Daoy (cell line): Measurements from ENCODE around the gene CACNA2D2. TPM values are rescaled to one million over a fixed set of nuclear protein-coding genes. Genes with fewer than 3 reads are reported as not detected.
A peak's percentile ranks its signal among the peaks of the same experiment; 100 is the strongest.
"Not testable (repeated sequence)": the region's sequence is repeated elsewhere in the genome, so short reads cannot be mapped to it uniquely, and the experiment has no call there.

Experiments
- DNase-seq: peaks from one replicate; pipeline ENCODE4 v3.0.0-alpha.2; 2015; ENCODE audit warnings: low read depth
- total RNA-seq: library from RNA; depleted of rRNA; stranded (reverse); fragments of >200 nt; shearing (Covaris generic); gene quantifications from 2 replicates; pipeline ENCODE4 v1.2.3, GENCODE V29; 2014

Gene CACNA2D2
- total RNA-seq, 1 experiment from 2014 or later: not detected

GRCh38 chr3:50530001-50530970 lies 26.9 kb upstream of the CACNA2D2 start:
- DNase-seq: no peak

GRCh38 chr3:50525987-50526386 lies 22.6 kb upstream of the CACNA2D2 start:
- peak; percentile 77 for DNase-seq

- DNase-seq: no peak
Measured at GRCh38 chr3:50525191-50525910, 21.9 kb upstream of the CACNA2D2 start.

DNA sequence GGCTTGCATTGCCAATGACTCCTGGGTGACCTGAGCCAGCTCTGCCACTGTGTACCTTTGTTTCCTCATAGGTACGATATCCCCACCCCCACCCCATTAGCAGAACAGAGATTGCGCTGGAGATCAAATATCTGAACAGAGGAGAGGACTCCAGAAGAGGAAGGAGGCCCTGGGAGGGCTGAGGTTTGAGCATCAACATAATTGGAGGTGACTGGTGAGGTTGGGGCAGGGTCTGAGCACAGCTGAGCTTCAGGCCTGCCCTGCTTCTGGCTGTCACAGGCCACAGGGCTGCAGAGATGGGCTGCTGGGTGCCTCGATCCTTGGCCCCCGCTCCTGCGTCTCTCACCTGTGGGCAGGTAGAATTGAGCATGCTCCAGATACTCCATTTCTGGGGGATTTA lies 21.3 kb upstream of the CACNA2D2 start:
- DNase-seq: no peak

DNA sequence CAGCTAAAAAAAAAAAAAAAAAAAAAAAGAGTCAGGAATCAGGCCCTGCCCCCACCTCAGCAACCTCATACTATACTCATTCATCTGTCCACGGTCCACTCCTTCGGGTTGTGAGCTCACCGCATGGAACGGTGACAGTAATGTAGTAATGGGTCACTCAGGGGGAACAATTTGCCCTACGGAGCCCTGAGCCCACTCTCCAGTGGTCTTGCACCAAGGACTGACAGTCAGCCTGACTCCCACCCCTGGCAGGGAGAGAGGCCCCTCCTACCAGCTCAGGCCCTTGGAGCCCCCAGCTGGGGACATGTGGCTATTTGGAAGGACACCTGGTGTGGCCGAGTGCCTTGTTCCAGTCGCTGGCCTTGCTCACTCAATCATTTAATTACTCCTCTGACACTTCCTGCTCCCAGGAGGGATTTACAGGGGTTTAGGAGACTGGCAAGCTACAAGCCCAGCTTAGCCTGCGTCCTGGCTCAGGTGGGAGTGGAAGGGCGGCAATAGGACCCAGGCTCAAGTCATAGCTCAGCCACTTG lies 19.9 kb upstream of the CACNA2D2 start:
- DNase-seq: no peak

DNA sequence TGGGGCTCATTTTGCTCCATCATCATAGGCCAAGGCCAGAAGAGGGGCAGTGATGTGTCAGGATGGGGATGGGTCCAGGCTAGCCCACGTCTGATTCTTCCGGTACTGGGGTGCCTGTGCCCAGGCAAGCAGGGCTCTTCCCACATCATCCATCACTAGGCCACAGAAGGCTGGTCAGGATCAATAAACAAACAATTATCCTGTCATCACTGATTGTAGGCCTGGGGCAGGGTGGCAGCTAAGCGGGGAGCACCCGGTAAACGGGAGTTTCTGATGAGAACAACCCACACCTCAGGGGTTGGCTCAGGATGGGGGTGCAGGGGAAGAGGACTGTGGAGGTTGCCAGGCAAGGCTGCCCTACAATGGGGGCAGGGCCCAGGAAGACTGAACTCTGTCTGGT lies 18.1 kb upstream of the CACNA2D2 start:
- no peak for DNase-seq

- no peak for DNase-seq
Measured at GRCh38 chr3:50520849-50521248, 17.4 kb upstream of the CACNA2D2 start.

- peak; percentile 64 for DNase-seq
Measured at GRCh38 chr3:50519471-50520089, 16.1 kb upstream of the CACNA2D2 start.

DNA sequence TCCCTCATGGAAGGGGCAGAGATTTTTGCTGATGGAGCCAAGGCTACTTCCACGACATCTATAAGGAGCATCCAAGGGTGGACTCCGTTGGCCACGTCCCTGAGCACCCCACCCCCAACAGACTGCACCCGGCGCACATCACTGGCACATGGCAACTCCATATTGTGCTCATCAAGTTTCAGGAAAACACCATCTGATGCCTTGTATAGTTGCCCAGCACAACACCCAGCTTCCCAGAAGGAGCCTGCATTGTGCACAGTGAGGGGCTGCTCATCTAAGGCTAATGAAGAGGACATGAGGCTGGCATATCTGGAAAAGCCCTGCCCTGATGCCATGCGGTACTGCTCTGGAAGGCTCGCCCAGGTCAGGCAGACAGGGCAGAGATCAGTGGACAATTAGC lies 15.0 kb upstream of the CACNA2D2 start:
- DNase-seq: no peak

- no peak for DNase-seq
Measured at GRCh38 chr3:50517721-50518206, 14.3 kb upstream of the CACNA2D2 start.

DNA sequence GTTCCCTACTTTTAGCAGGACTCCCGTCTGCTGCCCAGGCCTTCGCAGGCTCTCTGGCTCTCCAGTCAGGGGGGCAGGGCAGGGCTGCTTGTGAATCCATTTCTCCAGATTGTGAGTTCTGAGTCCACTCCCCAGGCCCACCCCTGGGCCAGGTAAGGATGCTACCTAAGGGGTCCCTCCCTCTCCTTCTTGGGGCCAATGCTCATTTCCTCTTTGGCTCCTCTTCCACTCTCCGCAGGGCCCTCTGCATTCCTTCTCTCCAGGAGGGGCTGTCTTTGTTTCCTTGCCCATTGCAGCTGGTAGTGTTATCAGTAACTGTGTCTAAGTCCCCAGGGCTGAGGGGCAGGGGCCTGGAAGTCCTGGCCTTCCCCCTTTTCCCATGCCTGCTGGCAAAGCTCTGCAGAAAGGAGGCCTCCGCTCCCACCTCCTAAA lies 13.0 kb upstream of the CACNA2D2 start:
- no peak for DNase-seq

- DNase-seq: no peak
Measured at GRCh38 chr3:50515565-50516439, 12.4 kb upstream of the CACNA2D2 start.

GRCh38 chr3:50512908-50513307 lies 9.5 kb upstream of the CACNA2D2 start:
- DNase-seq: not testable (repeated sequence)

GRCh38 chr3:50512131-50512530 lies 8.7 kb upstream of the CACNA2D2 start:
- DNase-seq: no peak

- DNase-seq: no peak
Measured at GRCh38 chr3:50510325-50510724, 6.9 kb upstream of the CACNA2D2 start.

DNA sequence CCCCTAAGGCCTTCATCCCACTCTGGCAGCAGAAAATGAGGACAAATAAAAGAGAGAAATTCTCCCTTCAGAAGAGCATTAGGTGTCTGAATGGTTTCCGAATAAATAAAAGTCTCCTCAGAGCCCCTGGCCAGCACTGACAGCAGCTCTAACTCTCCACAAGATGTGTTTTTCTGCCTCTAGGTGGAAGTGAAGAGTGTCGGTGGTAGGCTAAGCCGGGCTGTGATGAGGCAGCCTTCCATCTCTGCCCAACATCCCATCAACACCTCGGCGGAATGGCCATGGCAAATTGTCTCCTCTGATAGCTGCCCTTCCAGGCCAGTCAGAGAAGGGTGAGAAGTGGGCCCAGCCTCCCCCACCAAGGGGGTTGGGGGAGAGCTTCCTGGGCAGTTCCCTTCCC lies 6.3 kb upstream of the CACNA2D2 start:
- DNase-seq: no peak

- no peak for DNase-seq
Measured at GRCh38 chr3:50508821-50509220, 5.4 kb upstream of the CACNA2D2 start.

DNA sequence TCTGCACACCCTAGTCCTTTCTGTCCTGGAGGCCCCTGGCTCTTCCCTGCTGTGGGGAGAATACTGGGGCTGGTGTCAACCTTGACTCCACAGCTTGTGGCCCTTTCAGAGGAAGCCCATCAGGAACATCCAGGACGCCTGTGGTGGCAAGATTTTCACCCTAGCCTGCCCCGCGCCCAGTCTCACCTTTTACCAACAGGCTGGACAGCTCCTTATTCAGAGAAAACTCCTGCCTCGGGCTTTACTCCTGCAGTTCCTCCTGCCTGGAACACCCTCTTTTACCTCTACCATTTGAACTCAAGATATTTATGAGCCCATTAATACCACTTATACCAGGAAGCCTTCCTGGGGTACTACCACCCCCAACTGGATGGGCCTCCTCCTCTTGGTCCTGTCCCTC lies 2.7 kb upstream of the CACNA2D2 start:
- no peak for DNase-seq

- DNase-seq: no peak
Measured at GRCh38 chr3:50504681-50505080, 1.2 kb upstream of the CACNA2D2 start.

DNA sequence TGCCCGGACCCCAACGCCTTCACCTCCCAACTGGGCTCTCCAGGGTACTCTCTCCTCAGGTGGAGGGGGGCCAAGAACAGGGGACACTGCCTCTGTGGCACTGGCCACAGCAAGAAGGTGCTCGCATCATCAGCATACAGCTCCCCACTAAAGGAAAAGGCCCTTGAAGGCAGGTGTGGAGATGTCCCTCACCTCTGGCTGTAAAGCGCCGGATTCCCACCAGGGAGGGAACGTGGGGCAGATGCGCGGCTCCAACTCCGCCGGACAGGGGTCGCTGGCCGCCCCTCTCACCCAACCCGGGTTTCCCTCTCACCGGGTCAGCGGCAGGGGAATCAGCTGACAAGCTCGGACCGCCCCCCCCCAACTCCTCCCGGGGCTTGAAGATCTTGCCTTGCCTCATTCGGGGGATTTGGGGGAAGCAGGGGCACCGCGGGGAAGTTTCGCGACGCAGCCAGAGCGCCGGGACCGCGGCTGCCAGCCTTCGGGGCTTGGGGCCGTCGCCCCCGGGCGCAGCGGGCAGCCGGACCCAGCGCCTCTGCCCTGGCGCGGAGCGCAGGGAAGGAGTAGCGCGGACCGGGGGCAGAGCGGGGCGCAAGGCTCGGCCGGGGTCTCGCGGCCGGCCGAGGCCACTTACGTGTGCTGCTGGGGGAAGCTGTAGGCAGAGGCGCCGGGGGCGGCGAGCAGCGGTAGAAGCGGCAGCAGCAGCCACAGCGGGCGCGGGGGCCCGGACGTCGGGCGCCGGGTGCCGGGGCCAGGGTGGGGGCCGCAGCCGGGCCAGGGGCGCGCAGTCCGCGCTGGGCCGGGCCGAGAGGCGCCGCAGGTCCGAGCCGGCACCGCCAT lies 630 bp downstream of the CACNA2D2 start:
- no peak for DNase-seq
